H1 (cell line): ENCODE results near the gene VMO1. TPM values are rescaled to one million over a fixed set of nuclear protein-coding genes. Genes with fewer than 3 reads are reported as not detected.

Experiments
- CTCF ChIA-PET: fragments of 300-600 bp; sonication (Branson Sonifier 250); formaldehyde crosslinking; loops from one replicate; lab custom pipeline; 2021; ENCODE audit not compliant: partially characterized antibody; lab: Charles Lee
- POLR2A ChIA-PET: fragments of 300-600 bp; sonication (Branson Sonifier 250); formaldehyde crosslinking; loops from one replicate; lab custom pipeline; 2021; ENCODE audit warnings: inconsistent platforms; ENCODE audit not compliant: partially characterized antibody; lab: Charles Lee
- DNase-seq, 2 experiments: peaks; one replicate each; pipeline versions ENCODE4 v3.0.0 to v3.0.0-alpha.2; 2010 to 2022; ENCODE audit warnings: low spot score in 2 of 2, low read depth in 1 of 2, mixed read lengths in 1 of 2
- FAIRE-seq: peaks from 2 replicates; lab custom pipeline; 2011; peaks lifted over from hg19 to GRCh38; lab: Jason Lieb, UNC
- H2AFZ ChIP-seq: 2 replicates; pipeline ENCODE4 v1.8.1; 2012; ENCODE audit warnings: low read length, inconsistent platforms
- H2AK5ac ChIP-seq: 2 replicates; pipeline ENCODE4 v1.6.1; 2013; ENCODE audit warnings: low read depth, low read length
- H2BK120ac ChIP-seq: replicated peaks from 2 replicates; pipeline ENCODE3; 2013; ENCODE audit warnings: low read depth, low read length, inconsistent platforms
- H2BK12ac ChIP-seq: 2 replicates; pipeline ENCODE4 v1.6.1; 2013; ENCODE audit warnings: low read depth, low read length
- H2BK15ac ChIP-seq: 2 replicates; pipeline ENCODE4 v1.6.1; 2013; ENCODE audit warnings: low read length
- H2BK20ac ChIP-seq: 2 replicates; pipeline ENCODE4 v1.6.1; 2013; ENCODE audit warnings: low read length
- H2BK5ac ChIP-seq: 2 replicates; pipeline ENCODE4 v1.6.1; 2013; ENCODE audit warnings: low read depth, low read length
- H3K14ac ChIP-seq: 2 replicates; pipeline ENCODE4 v1.6.1; 2013; ENCODE audit warnings: inconsistent platforms; ENCODE audit not compliant: insufficient read length
- H3K18ac ChIP-seq: 2 replicates; pipeline ENCODE4 v1.6.1; 2013; ENCODE audit warnings: low read length; ENCODE audit errors: extremely low read depth
- H3K23ac ChIP-seq: 2 replicates; pipeline ENCODE4 v1.6.1; 2013; ENCODE audit warnings: inconsistent platforms; ENCODE audit not compliant: insufficient read length
- H3K23me2 ChIP-seq: 2 replicates; pipeline ENCODE4 v1.6.1; 2013; ENCODE audit warnings: low read depth, low read length
- H3K27ac ChIP-seq: 2 replicates; pipeline ENCODE4 v1.6.1; 2011; ENCODE audit warnings: low read depth, low read length, inconsistent platforms
- H3K27me3 ChIP-seq, 4 experiments: replicated peaks in 1 of 4; 1 replicate in 1 of 4; 2 replicates in 3 of 4; pipeline versions ENCODE4 v1.6.1 to v1.8.1; 2011 to 2013; ENCODE audit warnings: low read length in 3 of 4, mild to moderate bottlenecking in 3 of 4, inconsistent platforms in 2 of 4, mixed read lengths in 2 of 4, moderate library complexity in 1 of 4; ENCODE audit not compliant: control insufficient read depth in 3 of 4, insufficient read depth in 3 of 4; ENCODE audit errors: extremely low read depth in 1 of 4
- H3K36me3 ChIP-seq, 4 experiments: 2 replicates each; pipeline versions ENCODE4 v1.6.1 to v1.8.1; 2011 to 2013; ENCODE audit warnings: mild to moderate bottlenecking in 4 of 4, low read length in 3 of 4, moderate library complexity in 2 of 4, control low read depth in 1 of 4, inconsistent platforms in 1 of 4; ENCODE audit not compliant: insufficient read depth in 4 of 4, control insufficient read depth in 2 of 4
- H3K4ac ChIP-seq: replicated peaks from 2 replicates; pipeline ENCODE3; 2013; ENCODE audit warnings: low read length, low read depth, mixed read lengths, inconsistent platforms; ENCODE audit not compliant: insufficient read length
- H3K4me1 ChIP-seq, 4 experiments: replicated peaks in 1 of 4; 1 replicate in 1 of 4; 2 replicates in 3 of 4; pipeline versions ENCODE4 v1.6.1 to v1.8.1; 2011 to 2013; ENCODE audit warnings: low read length in 3 of 4, inconsistent platforms in 2 of 4, mixed read lengths in 1 of 4; ENCODE audit not compliant: insufficient read depth in 4 of 4, control insufficient read depth in 3 of 4
- H3K4me2 ChIP-seq, 2 experiments: 2 replicates each; pipeline versions ENCODE4 v1.6.1 to v1.8.1; 2011 to 2013; ENCODE audit warnings: low read depth in 2 of 2, low read length in 2 of 2, control low read depth in 1 of 2, inconsistent platforms in 1 of 2, mild to moderate bottlenecking in 1 of 2; ENCODE audit not compliant: insufficient read depth in 1 of 2
- H3K4me3 ChIP-seq, 4 experiments: fragments of 200-600, 300-600 bp in 1 of 4; sonication (generic), shearing (Covaris generic), sonication (Bioruptor Twin) in 1 of 4; 2 replicates each; pipeline versions ENCODE4 v1.5.1 to v1.8.1; 2011 to 2016; ENCODE audit warnings: low read length in 4 of 4, low read depth in 3 of 4, control low read depth in 2 of 4, inconsistent platforms in 2 of 4, mild to moderate bottlenecking in 2 of 4, mixed read lengths in 1 of 4, moderate library complexity in 1 of 4; ENCODE audit not compliant: insufficient read depth in 2 of 4; ENCODE audit errors: extremely low read depth in 1 of 4
- H3K56ac ChIP-seq: replicated peaks from 2 replicates; pipeline ENCODE3; 2013; ENCODE audit warnings: low read depth, mild to moderate bottlenecking, mixed read lengths, low read length, inconsistent platforms; ENCODE audit not compliant: insufficient read length
- H3K79me1 ChIP-seq: 2 replicates; pipeline ENCODE4 v1.6.1; 2013; ENCODE audit warnings: low read depth, low read length, control low read depth
- H3K79me2 ChIP-seq, 2 experiments: 2 replicates each; pipeline versions ENCODE4 v1.6.1 to v1.8.1; 2012 to 2013; ENCODE audit warnings: low read length in 2 of 2, mild to moderate bottlenecking in 2 of 2, inconsistent platforms in 1 of 2; ENCODE audit not compliant: insufficient read depth in 2 of 2, control insufficient read depth in 1 of 2
- H3K9ac ChIP-seq, 4 experiments: replicated peaks in 1 of 4; 1 replicate in 1 of 4; 2 replicates in 3 of 4; pipeline versions ENCODE4 v1.6.1 to v1.8.1; 2011 to 2013; ENCODE audit warnings: low read depth in 3 of 4, low read length in 3 of 4, control low read depth in 2 of 4, mild to moderate bottlenecking in 2 of 4, moderate library complexity in 2 of 4, inconsistent platforms in 1 of 4; ENCODE audit errors: extremely low read depth in 1 of 4
- H3K9me3 ChIP-seq, 2 experiments: 2 replicates each; pipeline versions ENCODE4 v1.6.1 to v1.8.1; 2012 to 2013; ENCODE audit warnings: mild to moderate bottlenecking in 2 of 2, moderate library complexity in 2 of 2, control low read depth in 1 of 2, inconsistent platforms in 1 of 2, low read depth in 1 of 2, low read length in 1 of 2, mixed read lengths in 1 of 2; ENCODE audit not compliant: insufficient read depth in 2 of 2
- H4K20me1 ChIP-seq, 2 experiments: replicated peaks in 1 of 2; 2 replicates each; pipeline versions ENCODE3 to v1.8.1; 2011 to 2013; ENCODE audit warnings: inconsistent platforms in 2 of 2, low read length in 2 of 2, mild to moderate bottlenecking in 1 of 2; ENCODE audit not compliant: insufficient read depth in 2 of 2, control insufficient read depth in 1 of 2
- H4K5ac ChIP-seq: 2 replicates; pipeline ENCODE4 v1.6.1; 2013; ENCODE audit warnings: low read length, low read depth, mixed read lengths, inconsistent platforms; ENCODE audit not compliant: insufficient read length
- H4K8ac ChIP-seq: 2 replicates; pipeline ENCODE4 v1.8.0; 2013; ENCODE audit warnings: mild to moderate bottlenecking, moderate library complexity, low read length, inconsistent platforms; ENCODE audit not compliant: insufficient read depth; ENCODE audit errors: extremely low read depth
- H4K91ac ChIP-seq: replicated peaks from 2 replicates; pipeline ENCODE3; 2013; ENCODE audit warnings: low read length, mixed read lengths, inconsistent platforms; ENCODE audit not compliant: insufficient read length
- CHD2 ChIP-seq: IDR thresholded peaks from 2 replicates; pipeline ENCODE4 v1.6.1; 2012; ENCODE audit warnings: low read length, improper control_type of control experiment
- CTBP2 ChIP-seq: IDR thresholded peaks from 2 replicates; pipeline ENCODE4 v1.7.0; 2011; ENCODE audit warnings: borderline replicate concordance, mild to moderate bottlenecking, moderate library complexity, mixed read lengths, low read length; ENCODE audit not compliant: insufficient read depth, insufficient read length
- GTF2F1 ChIP-seq: IDR thresholded peaks from 2 replicates; pipeline ENCODE4 v1.6.1; 2012; ENCODE audit warnings: low read depth, low read length, improper control_type of control experiment, borderline replicate concordance
- HDAC2 ChIP-seq, 2 experiments: fragments of 300-600 bp in 1 of 2; sonication (generic) in 1 of 2; IDR thresholded peaks; 2 replicates each; pipeline ENCODE4 v1.6.1; 2011 to 2012; ENCODE audit warnings: low read depth in 2 of 2, low read length in 2 of 2, mild to moderate bottlenecking in 2 of 2, moderate library complexity in 2 of 2, borderline replicate concordance in 1 of 2, inconsistent platforms in 1 of 2
- KDM4A ChIP-seq: IDR thresholded peaks from one replicate; pipeline ENCODE4 v1.7.1; 2012; ENCODE audit warnings: low read depth, mild to moderate bottlenecking, moderate library complexity, low read length, inconsistent platforms; ENCODE audit not compliant: severe bottlenecking
- RXRA ChIP-seq: IDR thresholded peaks from 2 replicates; pipeline ENCODE4 v1.6.1; 2011; ENCODE audit warnings: low read depth, mild to moderate bottlenecking, low read length, moderate library complexity; ENCODE audit not compliant: insufficient read depth
- SAP30 ChIP-seq: fragments of 300-600 bp; sonication (generic); IDR thresholded peaks from 2 replicates; pipeline ENCODE4 v1.7.1; 2012; ENCODE audit warnings: low read length, moderate library complexity, mild to moderate bottlenecking, inconsistent platforms; ENCODE audit not compliant: insufficient read depth, insufficient replicate concordance
- SIRT6 ChIP-seq: IDR thresholded peaks from one replicate; pipeline ENCODE4 v1.7.1; 2012; ENCODE audit warnings: low read length, inconsistent platforms
- TAF1 ChIP-seq: IDR thresholded peaks from 2 replicates; pipeline ENCODE4 v1.6.1; 2011; ENCODE audit warnings: mild to moderate bottlenecking, low read depth, low read length
- WGBS, 2 experiments: shearing (Covaris generic) in 1 of 2; methylation state at CpG; one replicate each; pipeline versions ENCODE4 v1.1.6 to v1.1.7; 2013 to 2015; ENCODE audit warnings: low lambda C conversion rate in 2 of 2, mixed read lengths in 2 of 2, inconsistent platforms in 1 of 2, low coverage in 1 of 2, missing lambda C conversion rate in 1 of 2; ENCODE audit not compliant: insufficient replicate concordance in 2 of 2, insufficient coverage in 1 of 2, insufficient read length in 1 of 2; ENCODE audit errors: extremely low coverage in 1 of 2, missing lambda C conversion rate in 1 of 2; 5-methylcytosine and 5-hydroxymethylcytosine counted together
- polyA plus RNA-seq, 7 experiments: library from polyadenylated mRNA; depleted of rRNA in 3 of 7; stranded (reverse) in 5 of 7; unstranded in 2 of 7; fragments of >200 nt in 5 of 7; fragments of 200-250 nt in 2 of 7; gene quantifications; 1 replicate in 5 of 7; 2 replicates in 1 of 7; 4 replicates in 1 of 7; pipeline versions ENCODE4 v1.2.1 to v1.2.3, GENCODE V29; 2011 to 2013; ENCODE audit warnings: missing spikeins in 2 of 7, mixed read lengths in 2 of 7
- total RNA-seq: library from RNA; stranded (reverse); fragmentation: NEBNext Ultra II Directional; extraction: Animal tissue kit (Norgen Biotek cat#: 25700); gene quantifications from 2 replicates; pipeline ENCODE4 v1.2.1, GENCODE V29; 2021

VMO1 gene
- total and polyA plus RNA-seq, 2 of the 8 experiments (the other 6 are each of a cell fraction or from before 2014, with no cell fraction given), result 0.30 TPM; not detected in 1

- no peak overlapping the region for H2BK15ac ChIP-seq
- FAIRE-seq, result no peak
- no peak overlapping the region for H3K18ac ChIP-seq
- CTCF ChIA-PET, result interaction anchor here (0.5 kb wide), 1 partner anchor 124 kb away, joined by 3 read pairs; no protein-coding TSS in a partner anchor
- no peak overlapping the region for H2BK20ac ChIP-seq
- no peak for DNase-seq
- peaks cover 0 to 4% of the 10 kb centered on the region in 2 experiments for H4K20me1 ChIP-seq
- no peak overlapping the region for H2AK5ac ChIP-seq
- peaks cover 10% of the 10 kb centered on the region for H3K23me2 ChIP-seq
- peaks cover 0 to 19% of the 10 kb centered on the region in 2 experiments; a peak in 2 of 4 replicates for H3K79me2 ChIP-seq
- H3K4me2 ChIP-seq, result no peak overlapping the region
- H3K27me3 ChIP-seq, result peaks cover 0 to 9% (median 4%) of the 10 kb centered on the region in 4 experiments; a peak in 6 of 7 replicates
- no peak overlapping the region for H2BK12ac ChIP-seq
- no peak overlapping the region for H2BK120ac ChIP-seq
- H2BK5ac ChIP-seq, result no peak overlapping the region
- H2AFZ ChIP-seq, result no peak overlapping the region
- H4K91ac ChIP-seq, result no peak overlapping the region
- no peak overlapping the region for H3K56ac ChIP-seq
- POLR2A ChIA-PET, result no interaction called here
- peaks cover 0 to 20% (median 12%) of the 10 kb centered on the region in 4 experiments; a peak in 7 of 8 replicates for H3K36me3 ChIP-seq
- H3K9ac ChIP-seq, result no peak overlapping the region
- no peak overlapping the region for H3K4me3 ChIP-seq
- no peak overlapping the region for H3K23ac ChIP-seq
- H3K79me1 ChIP-seq, result peaks cover 7% of the 10 kb centered on the region
- H4K8ac ChIP-seq, result no peak overlapping the region
- H3K27ac ChIP-seq, result no peak overlapping the region
- no peaks in the 10 kb centered on the region for H3K9me3 ChIP-seq
- TF ChIP-seq CTBP2 (no peak), RXRA (no peak), KDM4A (no peak), HDAC2 (IDR thresholded peaks at IDR 0.05; ENCODE audit: borderline replicate concordance in 1 of 2, low read depth in 2 of 2, low read length in 2 of 2) (no peak), GTF2F1 (no peak), CHD2 (no peak), TAF1 (no peak), SIRT6 (no peak), SAP30 (no peak)
- peaks cover 0 to 3% (median 2%) of the 10 kb centered on the region in 4 experiments; a peak in 5 of 7 replicates for H3K4me1 ChIP-seq
- H3K14ac ChIP-seq, result no peak overlapping the region
- WGBS, 2 experiments, result 94% methylated on average over 1 of the region's 1 CpG; no CpG with 5 or more reads in 1 of the 2 experiments
- H3K4ac ChIP-seq, result no peak overlapping the region
- no peak overlapping the region for H4K5ac ChIP-seq
Measured at GRCh38 chr17:4795168-4795567, 9.0 kb upstream of the VMO1 start.
